Stimulated activated CD4-positive, alpha-beta T cell treated with anti-CD3 and anti-CD28 coated beads, Interleukin-4, amount 100 ng/mL, for 48 hours (primary cell): Measurements from ENCODE around the gene GPATCH2.

Source experiments
- DNase-seq, 2 donors: peaks; one replicate each; pipeline ENCODE4 v3.0.0-alpha.2; 2020; ENCODE audit warnings: low read depth in 2 of 2

The GPATCH2 gene

GRCh38 chr1:217630711-217631591, at the start of gene GPATCH2, which contains the start of gene SPATA17:
GPATCH2 (minus strand) TSS chr1:217631090; CDS start chr1:217630971, 119 bp downstream.
SPATA17 (plus strand) TSS chr1:217631344; CDS start chr1:217631379, 35 bp downstream.
- DNase-seq = peak; percentile 51 to 65

- DNase-seq = no peak
Observed at GRCh38 chr1:217674028-217674729, 43.3 kb upstream of the GPATCH2 start.

DNA sequence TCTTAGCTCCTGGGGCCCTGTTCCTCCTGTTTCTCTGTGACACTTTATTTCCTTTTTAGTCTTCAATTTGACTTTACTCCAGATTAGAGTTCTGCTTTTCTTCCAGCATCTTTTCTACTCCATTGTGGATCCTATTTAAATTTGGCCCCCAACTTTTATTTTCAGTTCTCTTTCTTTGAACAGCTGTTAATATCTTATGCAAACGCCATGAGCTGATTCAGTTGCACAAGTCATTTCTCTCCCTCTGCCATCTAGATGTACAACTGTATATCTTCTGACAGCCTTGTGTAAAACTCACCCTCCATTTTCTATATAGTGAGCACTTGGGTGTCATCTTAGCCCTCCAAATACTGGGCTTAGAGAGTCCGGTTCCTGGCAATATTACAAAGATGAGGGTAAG, 42.5 kb upstream of the GPATCH2 start:
- DNase-seq = no peak

- DNase-seq = no peak
Observed at GRCh38 chr1:217668351-217668940, 37.6 kb upstream of the GPATCH2 start.

- no peak for DNase-seq
Observed at GRCh38 chr1:217661407-217661806, 30.5 kb upstream of the GPATCH2 start.

GRCh38 chr1:217660353-217661062, 29.6 kb upstream of the GPATCH2 start:
- DNase-seq = no peak

- no peak for DNase-seq
Observed at GRCh38 chr1:217650674-217651073, 19.8 kb upstream of the GPATCH2 start.

GRCh38 chr1:217647791-217648190, 16.9 kb upstream of the GPATCH2 start:
- no peak for DNase-seq

GRCh38 chr1:217642455-217642854, 11.6 kb upstream of the GPATCH2 start:
- DNase-seq = no peak

GRCh38 chr1:217627431-217627830, 3.5 kb downstream of the GPATCH2 start:
- no peak for DNase-seq

DNA sequence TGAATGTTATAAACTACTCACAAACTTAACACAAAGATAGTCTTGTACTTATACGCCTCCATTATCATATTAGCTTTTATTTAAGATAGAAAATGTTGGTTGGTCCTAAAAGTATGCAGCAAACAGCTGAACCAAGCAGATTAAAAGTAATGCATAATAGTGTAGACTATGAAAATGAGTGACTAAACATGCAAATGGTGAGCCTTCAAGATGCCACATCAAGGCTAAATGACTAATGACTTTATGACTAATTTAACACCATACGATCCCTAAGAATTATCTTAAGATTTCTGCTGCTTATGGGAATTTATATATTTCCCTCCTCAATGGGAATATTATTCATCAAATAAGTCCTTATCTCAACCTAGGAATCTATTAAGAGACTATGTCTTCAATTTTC, 4.6 kb downstream of the GPATCH2 start:
- no peak for DNase-seq

DNA sequence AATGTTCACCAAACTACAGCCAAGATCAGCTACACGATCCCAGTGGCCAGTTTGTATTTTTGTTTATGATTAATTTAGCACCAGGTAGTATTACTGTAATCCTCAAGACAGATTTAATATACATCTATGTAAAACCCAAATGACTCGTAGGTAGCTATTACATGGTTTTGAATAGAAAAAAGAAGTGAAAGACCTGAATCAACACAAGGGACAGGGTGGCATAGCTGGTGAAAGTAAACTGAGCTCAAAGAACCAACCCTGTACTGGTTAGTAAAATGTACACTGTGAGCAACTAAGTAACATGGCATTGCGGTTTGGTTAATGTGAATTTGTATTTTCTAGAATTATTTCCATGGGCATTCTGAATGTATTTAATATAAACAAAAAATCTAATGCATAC, 8.8 kb downstream of the GPATCH2 start:
- DNase-seq = no peak

DNA sequence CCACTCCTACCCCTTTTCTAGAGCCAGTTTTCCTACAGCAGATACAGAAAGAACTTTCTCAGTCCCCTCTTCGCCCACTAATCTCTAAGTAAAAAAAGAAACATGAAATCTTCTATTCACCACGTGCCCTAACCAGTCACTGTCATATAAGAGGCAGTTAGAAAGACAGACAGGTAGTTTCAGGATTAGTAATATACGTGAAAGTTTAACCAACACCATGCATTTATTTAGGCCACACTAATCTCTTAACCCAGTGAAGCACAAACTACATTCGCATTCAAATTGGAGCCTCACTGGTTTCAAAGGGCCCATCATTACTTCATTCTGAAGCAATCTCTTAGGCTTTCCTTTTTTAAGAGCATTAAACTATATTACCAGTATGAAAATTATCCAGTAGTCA, 10.1 kb downstream of the GPATCH2 start:
- DNase-seq = no peak

- no peak for DNase-seq
Observed at GRCh38 chr1:217617126-217617525, 13.8 kb downstream of the GPATCH2 start.

DNA sequence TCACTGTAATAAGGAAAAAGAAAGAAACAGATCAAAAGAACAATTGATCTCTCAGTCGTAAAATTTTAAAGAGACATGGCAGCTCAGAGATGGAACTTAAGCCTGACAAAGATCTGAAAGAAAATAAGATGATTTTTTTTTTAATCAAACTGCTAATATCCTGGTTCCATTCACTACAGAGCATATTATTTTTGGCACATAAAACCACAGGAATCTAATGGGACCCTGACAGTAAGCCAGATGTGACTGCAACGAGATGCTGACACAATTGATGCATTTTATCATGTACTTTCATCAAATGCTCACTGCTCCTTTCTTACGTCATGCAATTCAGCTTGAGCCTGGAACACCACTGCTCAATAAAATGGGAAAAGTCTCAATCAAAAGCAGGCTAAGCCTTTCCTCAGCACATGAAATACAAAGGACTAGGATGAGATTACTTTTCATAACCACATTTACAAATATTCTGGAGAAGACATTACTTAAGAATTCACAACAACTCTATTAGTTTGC, 16.6 kb downstream of the GPATCH2 start:
- no peak for DNase-seq

- no peak for DNase-seq
Observed at GRCh38 chr1:217605390-217605789, 25.5 kb downstream of the GPATCH2 start.

GRCh38 chr1:217602380-217602779, 28.5 kb downstream of the GPATCH2 start:
- DNase-seq = no peak

- no peak for DNase-seq
Observed at GRCh38 chr1:217599154-217599553, 31.7 kb downstream of the GPATCH2 start.

DNA sequence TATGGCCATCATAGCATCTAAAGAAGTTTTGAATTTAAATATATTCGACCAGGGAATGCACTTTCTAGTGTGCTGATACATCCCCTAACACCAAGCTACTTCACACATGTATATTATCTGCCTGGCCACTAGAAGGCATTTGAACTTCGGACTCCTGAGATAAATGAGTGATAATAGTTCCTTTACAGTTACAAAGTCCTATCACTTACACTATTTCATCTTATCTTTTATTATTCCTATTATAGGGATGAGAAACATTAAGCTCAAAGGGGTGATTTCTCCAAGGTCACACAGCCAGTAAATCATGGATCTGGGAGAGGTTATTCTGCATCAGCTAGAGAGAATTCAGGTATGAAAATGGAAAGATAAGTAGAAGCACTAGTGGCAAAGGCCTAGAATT, 40.3 kb downstream of the GPATCH2 start:
- no peak for DNase-seq

- no peak for DNase-seq
Observed at GRCh38 chr1:217586586-217586985, 44.3 kb downstream of the GPATCH2 start.

DNA sequence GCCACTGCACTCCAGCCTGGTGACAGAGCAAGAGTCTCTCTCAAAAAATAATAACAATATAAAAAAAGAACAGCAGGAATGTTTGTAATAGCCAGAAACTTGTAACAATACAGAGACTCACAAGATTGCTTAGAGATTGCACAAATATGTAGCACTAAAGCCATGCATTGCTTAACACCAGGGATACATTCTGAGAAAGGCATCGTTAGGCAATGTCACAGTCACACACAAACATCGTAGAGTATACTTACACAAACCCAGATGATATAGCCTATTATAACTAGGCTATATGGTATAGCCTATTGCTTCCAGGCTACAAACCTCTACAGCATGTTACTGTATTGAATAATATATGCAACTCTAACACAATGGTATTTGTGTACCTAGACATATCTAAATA, 45.3 kb downstream of the GPATCH2 start:
- DNase-seq = no peak
